SKM-1 treated with dmso at 0.1 percent for 144 hours (cell line): ENCODE data around the gene CAMTA1.
"Not testable (repeated sequence)": the region's sequence is repeated elsewhere in the genome, so short reads cannot be mapped to it uniquely, and the experiment has no call there.

Source experiments
- DNase-seq: peaks from one replicate; lab custom pipeline; 2025; ENCODE audit not compliant: unreplicated experiment; lab: John Stamatoyannopoulos, UW

CAMTA1 gene

GRCh38 chr1:7398982-7399381, 613.7 kb downstream of the CAMTA1 start:
- no peak for DNase-seq

GRCh38 chr1:7399514-7400125, 614.4 kb downstream of the CAMTA1 start:
- no peak for DNase-seq

- no peak for DNase-seq
Observed at GRCh38 chr1:7400566-7400965, 615.3 kb downstream of the CAMTA1 start.

- DNase-seq, result no peak
Observed at GRCh38 chr1:7401814-7402547, 616.7 kb downstream of the CAMTA1 start.

GRCh38 chr1:7402548-7402850, 617.2 kb downstream of the CAMTA1 start:
- DNase-seq, result no peak

GRCh38 chr1:7403265-7404045, 618.2 kb downstream of the CAMTA1 start:
- no peak for DNase-seq

- DNase-seq, result no peak
Observed at GRCh38 chr1:7404046-7404742, 618.9 kb downstream of the CAMTA1 start.

- no peak for DNase-seq
Observed at GRCh38 chr1:7405844-7406500, 620.7 kb downstream of the CAMTA1 start.

- no peak for DNase-seq
Observed at GRCh38 chr1:7406641-7407543, 621.6 kb downstream of the CAMTA1 start.

GRCh38 chr1:7407544-7407895, 622.3 kb downstream of the CAMTA1 start:
- no peak for DNase-seq

GRCh38 chr1:7407980-7408770, 622.9 kb downstream of the CAMTA1 start:
- DNase-seq, result no peak

- DNase-seq, result no peak
Observed at GRCh38 chr1:7408771-7409150, 623.5 kb downstream of the CAMTA1 start.

- no peak for DNase-seq
Observed at GRCh38 chr1:7409278-7409677, 624.0 kb downstream of the CAMTA1 start.

- no peak for DNase-seq
Observed at GRCh38 chr1:7410156-7410555, 624.9 kb downstream of the CAMTA1 start.

- not testable (repeated sequence) for DNase-seq
Observed at GRCh38 chr1:7417618-7418017, 632.4 kb downstream of the CAMTA1 start.

- DNase-seq, result no peak
Observed at GRCh38 chr1:7418442-7419080, 633.3 kb downstream of the CAMTA1 start.

GRCh38 chr1:7420098-7420445, 634.8 kb downstream of the CAMTA1 start:
- no peak for DNase-seq

- DNase-seq, result no peak
Observed at GRCh38 chr1:7420470-7421100, 635.3 kb downstream of the CAMTA1 start.
